Upper lobe of right lung (tissue), 1 donor: ENCODE results near the gene EXOG. TPM values are rescaled to one million over a fixed set of nuclear protein-coding genes. Genes with fewer than 3 reads are reported as not detected.

ENCODE experiments used
- ATAC-seq: fragments of 200-7000 bp; cut with Tn5 transposase; one replicate; pipeline ENCODE4 v1.9.1; 2020; ENCODE audit warnings: mild to moderate bottlenecking, moderate library complexity
- DNase-seq: peaks from one replicate; pipeline ENCODE4 v3.0.0-alpha.2; 2020
- H3K27ac ChIP-seq: fragments of 200-600 bp; one replicate; pipeline ENCODE4 v1.8.0; 2022
- H3K27me3 ChIP-seq: fragments of 200-600 bp; one replicate; pipeline ENCODE4 v1.8.0; 2022; ENCODE audit warnings: mild to moderate bottlenecking
- H3K36me3 ChIP-seq: fragments of 200-600 bp; one replicate; pipeline ENCODE4 v1.8.0; 2022
- H3K4me1 ChIP-seq: fragments of 200-600 bp; one replicate; pipeline ENCODE4 v1.8.0; 2022
- H3K4me3 ChIP-seq: fragments of 200-600 bp; one replicate; pipeline ENCODE4 v1.8.0; 2022; ENCODE audit warnings: mild to moderate bottlenecking
- H3K9me3 ChIP-seq: fragments of 200-600 bp; one replicate; pipeline ENCODE4 v1.8.0; 2022
- CTCF ChIP-seq: fragments of 200-600 bp; IDR thresholded peaks from one replicate; pipeline ENCODE4 v1.8.0; 2022; ENCODE audit warnings: antibody characterized with exemption
- intact Hi-C: fragments of 100-400 bp; cut with DNase I; formaldehyde crosslinking; loops from one replicate; pipeline ENCODE4 v1.11.0; 2022
- total RNA-seq: library from RNA; stranded (reverse); fragmentation: NEBNext Ultra II Directional; extraction: Animal tissue kit (Norgen Biotek cat#: 25700); gene quantifications from one replicate; pipeline ENCODE4 v1.2.1, GENCODE V29; 2021
- donor health status: DM: no; HTN: yes; CAD: no; lungs with severe emphysema.

EXOG gene
- total RNA-seq, 1 donor from 2014 or later: 10.7 TPM

DNA sequence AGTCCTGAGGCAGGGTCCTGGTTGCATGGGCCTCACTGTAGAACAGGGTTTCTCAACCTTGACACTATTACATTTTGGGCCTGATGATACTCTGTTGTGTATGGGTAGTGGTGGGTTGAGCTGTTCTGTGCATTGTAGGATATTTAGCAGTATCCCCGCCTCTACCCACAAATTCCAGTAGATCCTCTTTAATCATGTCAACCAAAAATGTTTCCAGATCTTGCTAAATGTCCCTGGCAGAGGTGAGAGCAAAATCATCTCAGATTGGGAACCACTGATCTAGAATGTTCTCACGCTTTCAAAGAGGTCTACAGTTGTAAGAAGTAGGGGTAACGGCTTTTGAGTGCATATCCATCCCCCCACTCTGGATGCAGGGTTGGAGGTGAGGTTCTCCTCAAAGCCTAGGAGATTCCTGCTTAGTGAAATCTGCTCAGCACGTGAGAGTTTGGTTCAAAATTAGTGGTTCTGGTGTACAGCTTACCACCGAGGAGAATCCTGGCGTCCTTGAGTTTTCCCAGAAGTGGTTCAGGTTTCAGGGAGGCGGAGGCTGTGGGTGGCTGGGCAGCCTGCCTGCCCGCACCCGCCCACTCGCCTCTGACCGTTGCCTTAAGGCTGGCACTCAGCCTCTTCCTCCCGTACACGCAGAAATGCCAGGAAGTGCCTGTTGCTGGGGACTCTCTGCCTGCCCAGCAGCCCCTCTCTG is 37.2 kb upstream of the EXOG start:
- peak overlapping the region; percentile 48 for H3K27ac ChIP-seq
- intact Hi-C loops: no loop called here

DNA sequence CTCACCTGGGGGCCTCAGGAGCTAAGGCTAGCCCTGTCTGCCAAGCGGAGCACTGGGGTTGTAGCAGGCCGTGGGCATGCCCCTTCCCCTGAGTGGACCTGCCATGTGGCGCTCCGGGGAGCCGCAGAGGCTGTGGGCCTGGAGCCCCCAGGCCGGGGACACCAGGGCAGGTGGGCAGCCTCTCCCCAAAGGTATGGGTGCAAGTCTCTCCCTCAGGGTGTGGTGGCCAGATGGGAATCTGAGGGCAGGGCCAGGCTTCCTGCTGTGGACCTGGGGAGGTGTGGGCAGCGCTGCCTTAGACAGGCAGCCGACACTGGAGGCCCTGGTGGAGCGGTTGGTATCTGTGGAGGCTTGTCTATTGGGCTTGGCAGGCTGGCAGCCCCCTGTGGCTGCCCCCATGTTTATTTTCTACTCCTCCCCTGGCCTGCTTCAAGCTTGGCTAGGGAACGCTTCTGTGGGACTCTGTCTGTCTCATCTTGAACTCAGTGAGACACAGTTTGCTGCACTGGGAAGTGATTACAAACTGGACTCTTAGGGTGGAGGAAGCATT is 36.6 kb upstream of the EXOG start:
- H3K27ac ChIP-seq: peak overlapping the region; percentile 48
- H3K9me3 ChIP-seq: no peaks in the 10 kb centered on the region
- DNase-seq (no peak), ATAC-seq (peak; percentile 2)
- no peak for TF ChIP-seq CTCF
- H3K36me3 ChIP-seq: no peaks in the 10 kb centered on the region
- H3K4me3 ChIP-seq: peak overlapping the region; percentile 28
- intact Hi-C loops: no loop called here
- H3K4me1 ChIP-seq: peaks cover 49% of the 10 kb centered on the region
- no peaks in the 10 kb centered on the region for H3K27me3 ChIP-seq

More for the DNA sequence above, 37.2 kb upstream of the EXOG start:
- Histone ChIP-seq H3K27me3 (no peaks in the 10 kb centered on the region), H3K36me3 (no peaks in the 10 kb centered on the region), H3K4me3 (peak overlapping the region; percentile 28), H3K9me3 (no peaks in the 10 kb centered on the region), H3K4me1 (peaks cover 49% of the 10 kb centered on the region)
- ATAC-seq: peak; percentile 74
- no peak for TF ChIP-seq CTCF
- peak; percentile 86 for DNase-seq

- ATAC-seq (no peak), DNase-seq (no peak)
- Histone ChIP-seq H3K36me3 (no peaks in the 10 kb centered on the region), H3K27me3 (no peaks in the 10 kb centered on the region), H3K4me3 (no peak overlapping the region), H3K4me1 (peaks cover 47% of the 10 kb centered on the region), H3K9me3 (no peaks in the 10 kb centered on the region), H3K27ac (no peak overlapping the region)
- intact Hi-C loops: no loop called here
- no peak for TF ChIP-seq CTCF
These were observed 35.5 kb upstream of the EXOG start for GRCh38 chr3:38460377-38461270.

DNA sequence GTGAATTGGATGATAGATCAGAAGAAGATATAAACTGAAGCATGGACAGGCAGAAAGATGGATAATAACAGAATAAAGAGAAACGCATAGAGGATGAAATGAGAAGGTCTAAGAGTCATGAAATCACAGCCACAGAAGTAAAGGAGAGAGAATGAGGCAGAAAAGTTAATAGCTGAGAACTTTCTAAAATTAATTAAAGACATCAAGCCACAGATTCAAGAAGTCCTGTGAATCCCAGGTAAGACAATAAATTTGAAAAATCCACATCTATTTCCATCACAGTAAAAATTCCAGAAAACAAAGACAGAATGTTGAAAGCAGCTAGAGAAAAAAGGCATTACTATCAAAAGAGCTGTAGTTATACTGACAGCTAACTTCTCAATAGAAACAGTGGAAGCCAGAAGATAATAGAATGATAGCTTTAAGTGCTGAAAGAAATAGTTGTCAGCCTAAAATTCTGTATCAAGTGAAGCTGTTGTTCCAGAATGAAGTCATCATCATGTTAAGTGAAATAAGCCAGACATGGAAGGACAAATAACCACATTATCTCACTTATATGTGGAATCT is 30.5 kb upstream of the EXOG start:
- no peak for TF ChIP-seq CTCF
- Histone ChIP-seq H3K36me3 (no peaks in the 10 kb centered on the region), H3K4me3 (no peak overlapping the region), H3K27ac (no peak overlapping the region), H3K4me1 (peaks cover 6% of the 10 kb centered on the region), H3K9me3 (peaks cover 12% of the 10 kb centered on the region), H3K27me3 (no peaks in the 10 kb centered on the region)
- ATAC-seq (no peak), DNase-seq (no peak)
- intact Hi-C loops: no loop called here

GRCh38 chr3:38468765-38469164 is 27.4 kb upstream of the EXOG start:
- Histone ChIP-seq H3K27me3 (no peaks in the 10 kb centered on the region), H3K4me1 (peaks cover 5% of the 10 kb centered on the region), H3K4me3 (no peak overlapping the region), H3K9me3 (peaks cover 12% of the 10 kb centered on the region), H3K27ac (no peak overlapping the region), H3K36me3 (no peaks in the 10 kb centered on the region)
- no peak for DNase-seq
- TF ChIP-seq CTCF: no peak
- intact Hi-C loops: no loop called here
- no peak for ATAC-seq
